ENCODE data around the gene CDKAL1. TPM values are rescaled to one million over a fixed set of nuclear protein-coding genes. Genes with fewer than 3 reads are reported as not detected.

The CDKAL1 gene
- total and polyA plus RNA-seq, 2 of the 8 experiments (the other 6 are each of a cell fraction or from before 2014, with no cell fraction given) = 8.4 to 24.6 TPM

- CTCF ChIA-PET (ENCODE audit: partially characterized antibody) = interaction anchor here (0.6 to 0.8 kb wide), 2 partner anchors 55 to 469 kb away, joined by 3 to 5 read pairs; no protein-coding TSS in a partner anchor
- no peak overlapping the region for H2AK5ac ChIP-seq (ENCODE audit: low read depth, low read length)
- H3K4me1 ChIP-seq (replicated peaks in 1 of 4; ENCODE audit: control insufficient read depth in 3 of 4, insufficient read depth in 4 of 4, low read length in 3 of 4) = no peaks in the 10 kb centered on the region
- no peak overlapping the region for H4K8ac ChIP-seq (ENCODE audit: extremely low read depth, insufficient read depth, low read length)
- no peaks in the 10 kb centered on the region for H3K9me3 ChIP-seq (ENCODE audit: insufficient read depth in 2 of 2, low read depth in 1 of 2, low read length in 1 of 2)
- H3K14ac ChIP-seq (ENCODE audit: insufficient read length) = no peak overlapping the region
- H4K91ac ChIP-seq (replicated peaks; ENCODE audit: insufficient read length, low read length) = no peak overlapping the region
- H2BK120ac ChIP-seq (replicated peaks; ENCODE audit: low read depth, low read length) = no peak overlapping the region
- no peaks in the 10 kb centered on the region for H3K79me2 ChIP-seq (ENCODE audit: control insufficient read depth in 1 of 2, insufficient read depth in 2 of 2, low read length in 2 of 2)
- no peaks in the 10 kb centered on the region for H3K36me3 ChIP-seq (ENCODE audit: control insufficient read depth in 2 of 4, insufficient read depth in 4 of 4, low read length in 3 of 4)
- H3K23me2 ChIP-seq (ENCODE audit: low read depth, low read length) = no peaks in the 10 kb centered on the region
- no peak overlapping the region for H2BK12ac ChIP-seq (ENCODE audit: low read depth, low read length)
- no peak overlapping the region for H3K4me3 ChIP-seq (ENCODE audit: extremely low read depth in 1 of 4, insufficient read depth in 2 of 4, low read depth in 3 of 4, low read length in 4 of 4)
- H3K23ac ChIP-seq (ENCODE audit: insufficient read length) = no peak overlapping the region
- WGBS, 2 experiments (ENCODE audit: extremely low coverage in 1 of 2, insufficient coverage in 1 of 2, insufficient read length in 1 of 2, insufficient replicate concordance in 2 of 2, low coverage in 1 of 2, low lambda C conversion rate in 2 of 2, missing lambda C conversion rate in 1 of 2) = 87% methylated on average over 4 of the region's 4 CpGs; no CpG with 5 or more reads in 1 of the 2 experiments
- no peak overlapping the region for H3K18ac ChIP-seq (ENCODE audit: extremely low read depth, low read length)
- H3K79me1 ChIP-seq (ENCODE audit: low read depth, low read length) = no peaks in the 10 kb centered on the region
- no peaks in the 10 kb centered on the region for H3K27me3 ChIP-seq (replicated peaks in 1 of 4; ENCODE audit: control insufficient read depth in 3 of 4, extremely low read depth in 1 of 4, insufficient read depth in 3 of 4, low read length in 3 of 4)
- H4K5ac ChIP-seq (ENCODE audit: insufficient read length, low read depth, low read length) = no peak overlapping the region
- H3K4me2 ChIP-seq (ENCODE audit: insufficient read depth in 1 of 2, low read depth in 2 of 2, low read length in 2 of 2) = no peak overlapping the region
- no peak overlapping the region for H3K56ac ChIP-seq (replicated peaks; ENCODE audit: insufficient read length, low read depth, low read length)
- no peak overlapping the region for H2AFZ ChIP-seq (ENCODE audit: low read length)
- no peak overlapping the region for H3K9ac ChIP-seq (replicated peaks in 1 of 4; ENCODE audit: extremely low read depth in 1 of 4, low read depth in 3 of 4, low read length in 3 of 4)
- H2BK5ac ChIP-seq (ENCODE audit: low read depth, low read length) = no peak overlapping the region
- FAIRE-seq (no peak), DNase-seq (ENCODE audit: low read depth in 1 of 2, low spot score in 2 of 2) (no peak)
- H4K20me1 ChIP-seq (replicated peaks in 1 of 2; ENCODE audit: control insufficient read depth in 1 of 2, insufficient read depth in 2 of 2, low read length in 2 of 2) = no peaks in the 10 kb centered on the region
- TF ChIP-seq TEAD4 (IDR thresholded peaks at IDR 0.05; ENCODE audit: low read depth, low read length) (no peak), ATF3 (IDR thresholded peaks at IDR 0.05; ENCODE audit: insufficient read depth, low read depth, low read length) (no peak), BACH1 (IDR thresholded peaks at IDR 0.05; ENCODE audit: low read length) (no peak), BCL11A (IDR thresholded peaks at IDR 0.05; ENCODE audit: low read depth in 2 of 2, low read length in 2 of 2) (no peak), SUZ12 (IDR thresholded peaks at IDR 0.05; ENCODE audit: low read length) (no peak), RAD21 (IDR thresholded peaks at IDR 0.05 in 1 of 2, conservative IDR thresholded peaks at IDR 0.05 in 1 of 2; ENCODE audit: low read depth in 2 of 2, low read length in 2 of 2) (no peak), CBX8 (IDR thresholded peaks at IDR 0.05; ENCODE audit: borderline replicate concordance, low read depth, low read length) (no peak), EGR1 (IDR thresholded peaks at IDR 0.05; ENCODE audit: borderline replicate concordance, low read depth, low read length) (no peak), RNF2 (IDR thresholded peaks at IDR 0.05; ENCODE audit: borderline replicate concordance, low read depth, low read length, missing control alignments, poor library complexity, severe bottlenecking) (no peak), TBP (IDR thresholded peaks at IDR 0.05; ENCODE audit: low read depth, low read length) (no peak), CBX5 (IDR thresholded peaks at IDR 0.05; ENCODE audit: low read depth, low read length) (no peak), SIRT6 (IDR thresholded peaks at IDR 0.05; ENCODE audit: low read length) (no peak)
- no peak overlapping the region for H3K4ac ChIP-seq (replicated peaks; ENCODE audit: insufficient read length, low read depth, low read length)
- no peak overlapping the region for H2BK20ac ChIP-seq (ENCODE audit: low read length)
- no peak overlapping the region for H3K27ac ChIP-seq (ENCODE audit: low read depth, low read length)
- no peak overlapping the region for H2BK15ac ChIP-seq (ENCODE audit: low read length)
- POLR2A ChIA-PET (ENCODE audit: partially characterized antibody) = no interaction called here
These were observed 205.8 kb downstream of the CDKAL1 start for GRCh38 chr6:20740088-20740487.

All from H1 (cell line).